Calu3 (cell line): Measurements from ENCODE around the gene ATP2C2. TPM values are rescaled to one million over a fixed set of nuclear protein-coding genes. Genes with fewer than 3 reads are reported as not detected.

Experiments used
- BruUV-seq: library from RNA; stranded (reverse); fragments of 400-500 nt; replicated peaks from 2 replicates; lab custom pipeline; 2021; lab: Mats Ljungman, UMichigan
- CTCF ChIA-PET: fragments of 300-600 bp; sonication (Branson Sonifier 250); formaldehyde crosslinking; loops from one replicate; lab custom pipeline; 2022; ENCODE audit warnings: antibody characterized with exemption; lab: Charles Lee
- DNase-seq: peaks from one replicate; pipeline ENCODE4 v3.0.0; 2022
- H3K27ac Mint-ChIP-seq: one replicate; pipeline ENCODE4 v1.8.0; 2022; ENCODE audit warnings: mixed read lengths; ENCODE audit not compliant: unreplicated experiment
- H3K27me3 Mint-ChIP-seq: one replicate; pipeline ENCODE4 v1.8.0; 2022; ENCODE audit warnings: mixed read lengths; ENCODE audit not compliant: unreplicated experiment
- H3K36me3 Mint-ChIP-seq: one replicate; pipeline ENCODE4 v1.8.0; 2022; ENCODE audit warnings: mild to moderate bottlenecking, moderate library complexity, mixed read lengths; ENCODE audit not compliant: insufficient read depth, unreplicated experiment
- H3K4me1 Mint-ChIP-seq: one replicate; pipeline ENCODE4 v1.8.0; 2022; ENCODE audit warnings: mild to moderate bottlenecking, low read depth, mixed read lengths; ENCODE audit not compliant: unreplicated experiment
- H3K4me3 Mint-ChIP-seq: one replicate; pipeline ENCODE4 v1.8.0; 2022; ENCODE audit warnings: mild to moderate bottlenecking, low read depth, moderate library complexity, mixed read lengths; ENCODE audit not compliant: unreplicated experiment
- H3K9me3 Mint-ChIP-seq: one replicate; pipeline ENCODE4 v1.8.0; 2022; ENCODE audit warnings: low read depth, mixed read lengths; ENCODE audit not compliant: unreplicated experiment
- intact Hi-C: fragments of 100-400 bp; cut with micrococcal nuclease; formaldehyde crosslinking; loops from one replicate; pipeline ENCODE4 v1.10.0; 2022; ENCODE audit not compliant: unreplicated experiment
- total RNA-seq: library from RNA; stranded (reverse); gene quantifications from 2 replicates; pipeline ENCODE4 v1.2.3, GENCODE V29; 2022
- TF ChIP-seq, protein P1 (sequence below): fragments of 200-600 bp; IDR thresholded peaks from one replicate; pipeline ENCODE4 v1.8.0; 2022; ENCODE audit warnings: antibody characterized with exemption; ENCODE audit not compliant: unreplicated experiment

ATP2C2 gene
- total RNA-seq, 1 experiment from 2014 or later, result 30.5 TPM

- H3K36me3 Mint-ChIP-seq, result peaks cover 4% of the 10 kb centered on the region
- intact Hi-C loops, result no loop called here
- CTCF ChIA-PET, result no interaction called here
These were observed 6.8 kb upstream of the ATP2C2 start for GRCh38 chr16:84361546-84361945.

DNA sequence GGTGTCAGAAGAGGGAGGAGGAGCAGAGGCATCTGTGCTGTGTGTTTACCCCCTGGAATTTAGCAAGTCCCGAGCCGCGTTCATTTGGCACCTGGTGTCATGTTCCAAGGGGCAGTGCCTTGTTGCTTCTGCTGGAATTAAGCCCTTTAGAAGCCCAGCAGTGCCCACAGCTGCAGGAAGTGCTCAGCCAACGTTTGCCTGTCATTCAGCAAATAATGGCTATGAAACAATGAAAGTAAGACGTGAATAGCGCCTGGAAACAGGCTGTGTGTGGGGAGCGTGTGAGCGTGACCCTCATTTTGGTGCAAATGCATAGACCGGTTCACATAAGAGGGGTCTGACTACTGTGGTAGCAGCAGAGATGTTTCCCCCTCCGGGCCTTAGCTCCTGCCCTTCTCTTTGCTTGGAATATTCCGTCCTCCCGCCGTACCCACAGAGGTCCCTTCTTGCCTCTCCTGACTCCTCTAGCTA lies 5.8 kb upstream of the ATP2C2 start:
- Mint-ChIP-seq H3K27me3 (peaks cover 14% of the 10 kb centered on the region), H3K4me1 (peaks cover 25% of the 10 kb centered on the region), H3K9me3 (no peaks in the 10 kb centered on the region), H3K27ac (no peak overlapping the region), H3K36me3 (peaks cover 10% of the 10 kb centered on the region), H3K4me3 (no peak overlapping the region)
- CTCF ChIA-PET, result interaction anchor here (0.6 kb wide), 1 partner anchor 1995 kb away, joined by 4 read pairs; no protein-coding TSS in a partner anchor
- no peak for DNase-seq
- TF ChIP-seq, protein P1, sequence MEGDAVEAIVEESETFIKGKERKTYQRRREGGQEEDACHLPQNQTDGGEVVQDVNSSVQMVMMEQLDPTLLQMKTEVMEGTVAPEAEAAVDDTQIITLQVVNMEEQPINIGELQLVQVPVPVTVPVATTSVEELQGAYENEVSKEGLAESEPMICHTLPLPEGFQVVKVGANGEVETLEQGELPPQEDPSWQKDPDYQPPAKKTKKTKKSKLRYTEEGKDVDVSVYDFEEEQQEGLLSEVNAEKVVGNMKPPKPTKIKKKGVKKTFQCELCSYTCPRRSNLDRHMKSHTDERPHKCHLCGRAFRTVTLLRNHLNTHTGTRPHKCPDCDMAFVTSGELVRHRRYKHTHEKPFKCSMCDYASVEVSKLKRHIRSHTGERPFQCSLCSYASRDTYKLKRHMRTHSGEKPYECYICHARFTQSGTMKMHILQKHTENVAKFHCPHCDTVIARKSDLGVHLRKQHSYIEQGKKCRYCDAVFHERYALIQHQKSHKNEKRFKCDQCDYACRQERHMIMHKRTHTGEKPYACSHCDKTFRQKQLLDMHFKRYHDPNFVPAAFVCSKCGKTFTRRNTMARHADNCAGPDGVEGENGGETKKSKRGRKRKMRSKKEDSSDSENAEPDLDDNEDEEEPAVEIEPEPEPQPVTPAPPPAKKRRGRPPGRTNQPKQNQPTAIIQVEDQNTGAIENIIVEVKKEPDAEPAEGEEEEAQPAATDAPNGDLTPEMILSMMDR, result no peak
- intact Hi-C loops, result no loop called here
- BruUV-seq, result no TSS peak

More at GRCh38 chr16:84361546-84361945, 6.8 kb upstream of the ATP2C2 start:
- no TSS peak for BruUV-seq
- Mint-ChIP-seq H3K4me1 (peaks cover 25% of the 10 kb centered on the region), H3K4me3 (no peak overlapping the region), H3K9me3 (no peaks in the 10 kb centered on the region), H3K27ac (no peak overlapping the region), H3K27me3 (peaks cover 5% of the 10 kb centered on the region)
- DNase-seq, result no peak
- TF ChIP-seq, protein P1, result no peak

GRCh38 chr16:84366208-84366607 lies 2.1 kb upstream of the ATP2C2 start:
- intact Hi-C loops, result no loop called here
- Mint-ChIP-seq H3K36me3 (peaks cover 35% of the 10 kb centered on the region), H3K4me3 (no peak overlapping the region), H3K27me3 (peaks cover 14% of the 10 kb centered on the region), H3K4me1 (peaks cover 28% of the 10 kb centered on the region), H3K27ac (no peak overlapping the region), H3K9me3 (no peaks in the 10 kb centered on the region)
- TF ChIP-seq, protein P1, result no peak
- no peak for DNase-seq
- BruUV-seq, result no TSS peak
- CTCF ChIA-PET, result interaction anchor here (0.9 kb wide), 1 partner anchor 139 kb away, joined by 3 read pairs; no protein-coding TSS in a partner anchor

- TF ChIP-seq, protein P1, result no peak
- peak overlapping the region; percentile 99 for H3K4me3 Mint-ChIP-seq
- CTCF ChIA-PET, result interaction anchor here (0.9 kb wide), 1 partner anchor 138 kb away, joined by 3 read pairs; no protein-coding TSS in a partner anchor
- peaks cover 37% of the 10 kb centered on the region for H3K4me1 Mint-ChIP-seq
- H3K36me3 Mint-ChIP-seq, result peaks cover 35% of the 10 kb centered on the region
- DNase-seq, result no peak
- intact Hi-C loops, result no loop called here
- BruUV-seq, result no TSS peak
- no peaks in the 10 kb centered on the region for H3K9me3 Mint-ChIP-seq
- H3K27me3 Mint-ChIP-seq, result peaks cover 14% of the 10 kb centered on the region
- H3K27ac Mint-ChIP-seq, result no peak overlapping the region
These were observed 1.0 kb upstream of the ATP2C2 start for GRCh38 chr16:84367297-84367680.
